RKO (cell line): ENCODE measurements around the gene FRMD3.

Source experiments
- DNase-seq: peaks from one replicate; pipeline ENCODE4 v3.0.0-alpha.2; 2016; ENCODE audit warnings: low spot score

The FRMD3 gene

DNA sequence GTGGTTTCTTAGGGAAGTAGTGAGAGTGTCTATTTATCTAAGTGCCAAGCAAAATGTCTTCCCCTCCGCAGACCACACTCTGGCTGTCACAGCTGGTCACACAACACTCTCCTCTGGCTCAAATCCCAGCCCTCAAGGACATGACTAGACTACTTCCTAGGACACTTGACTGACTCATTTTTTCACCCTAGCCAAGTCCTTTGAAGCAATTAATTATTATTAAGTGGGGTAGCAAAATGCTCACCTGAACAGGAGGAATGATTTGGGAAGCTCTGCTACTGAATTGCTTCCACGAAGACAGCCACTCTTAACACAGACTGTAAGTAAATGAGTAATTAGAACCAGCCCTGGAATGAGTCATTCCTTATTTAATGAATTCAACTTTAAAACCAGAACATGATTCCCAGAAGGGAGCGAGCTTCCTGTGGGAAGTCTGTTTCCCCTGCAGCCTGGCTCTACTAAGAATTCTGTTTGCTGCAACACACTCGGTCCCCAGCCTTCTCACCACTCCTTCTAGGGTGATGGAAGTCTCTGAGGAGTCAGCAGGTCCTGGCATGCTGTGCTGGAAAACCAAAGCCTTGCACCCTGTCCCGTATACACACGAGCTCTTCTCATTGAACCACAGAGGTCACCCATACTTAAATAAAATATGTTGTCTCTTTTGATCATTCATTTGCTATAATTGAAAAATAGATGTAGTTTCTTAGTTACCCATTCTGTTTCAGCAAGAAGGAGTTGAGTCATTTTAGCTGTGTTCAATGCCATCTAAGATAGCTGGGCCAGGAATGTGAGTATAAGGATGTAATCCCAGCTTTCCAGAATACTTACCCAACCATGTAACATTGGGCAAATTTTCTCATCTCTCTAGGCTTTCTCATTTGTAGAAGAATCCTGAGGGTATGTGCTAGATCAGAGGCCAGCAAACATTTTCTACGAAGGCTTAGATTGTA lies 256.6 kb downstream of the FRMD3 start:
- DNase-seq, result peak; percentile 8

GRCh38 chr9:83280790-83281189 lies 257.4 kb downstream of the FRMD3 start:
- DNase-seq, result no peak

DNA sequence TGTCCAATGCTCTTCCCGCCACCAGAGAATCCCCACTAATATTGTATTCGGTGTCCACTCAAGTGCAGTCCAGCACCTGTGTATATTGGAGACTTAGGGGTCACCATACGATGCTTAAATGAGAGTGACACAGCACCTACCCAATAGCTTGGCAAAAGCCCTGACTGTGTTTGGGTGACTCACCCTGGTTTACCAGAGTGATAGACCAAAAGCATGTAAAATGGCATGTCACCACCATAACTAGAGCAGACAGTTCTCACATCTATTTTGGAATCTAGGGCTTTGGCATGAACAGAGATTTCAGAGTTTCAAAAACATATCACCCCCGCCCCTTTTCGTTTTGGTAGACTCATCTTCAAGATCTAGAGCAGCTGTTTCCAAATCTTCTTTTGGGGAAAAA lies 257.9 kb downstream of the FRMD3 start:
- DNase-seq, result peak; percentile 11

- DNase-seq, result no peak
Observed at GRCh38 chr9:83274787-83275186, 263.4 kb downstream of the FRMD3 start.

- no peak for DNase-seq
Observed at GRCh38 chr9:83271665-83272071, 266.5 kb downstream of the FRMD3 start.

- DNase-seq, result no peak
Observed at GRCh38 chr9:83270116-83270515, 268.1 kb downstream of the FRMD3 start.

GRCh38 chr9:83267741-83268140 lies 270.5 kb downstream of the FRMD3 start:
- DNase-seq, result no peak

DNA sequence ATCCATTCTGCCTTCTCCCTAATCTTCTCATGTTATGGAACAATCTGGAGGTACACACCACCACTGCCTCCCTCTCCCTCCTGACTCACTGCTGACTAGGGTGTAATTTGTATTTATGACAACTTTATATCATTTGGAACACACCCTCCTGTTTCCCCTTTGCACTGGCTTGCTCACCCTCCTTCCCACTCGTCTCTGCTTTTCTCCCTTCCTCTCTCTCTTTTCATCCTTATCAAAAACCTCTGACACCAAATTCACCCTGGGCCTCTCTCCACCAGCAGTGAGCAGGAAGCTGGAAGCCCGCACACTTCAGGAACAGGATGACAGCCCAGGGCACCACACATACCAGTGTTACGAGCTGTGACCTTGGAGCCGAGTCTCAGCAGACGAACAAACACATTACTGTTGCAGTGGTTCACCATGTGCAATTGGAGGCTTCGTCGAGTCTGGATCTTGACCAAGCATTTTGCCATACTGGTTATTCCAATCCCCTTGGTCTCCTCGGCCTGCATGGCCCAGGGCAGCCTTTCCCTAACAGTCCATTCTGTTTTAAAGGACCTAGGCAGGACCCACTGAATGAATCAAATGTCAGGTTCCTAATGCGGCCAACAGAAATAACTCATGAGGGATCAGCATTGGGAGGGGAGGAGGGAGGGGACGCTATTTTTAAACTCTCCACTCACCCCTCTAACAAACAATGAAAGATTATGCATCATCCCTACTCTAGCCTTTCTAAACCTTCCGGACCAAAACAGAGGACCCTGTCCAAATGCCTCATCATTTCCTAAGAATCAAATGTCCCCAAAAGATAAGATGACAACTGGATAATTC lies 271.3 kb downstream of the FRMD3 start:
- no peak for DNase-seq

DNA sequence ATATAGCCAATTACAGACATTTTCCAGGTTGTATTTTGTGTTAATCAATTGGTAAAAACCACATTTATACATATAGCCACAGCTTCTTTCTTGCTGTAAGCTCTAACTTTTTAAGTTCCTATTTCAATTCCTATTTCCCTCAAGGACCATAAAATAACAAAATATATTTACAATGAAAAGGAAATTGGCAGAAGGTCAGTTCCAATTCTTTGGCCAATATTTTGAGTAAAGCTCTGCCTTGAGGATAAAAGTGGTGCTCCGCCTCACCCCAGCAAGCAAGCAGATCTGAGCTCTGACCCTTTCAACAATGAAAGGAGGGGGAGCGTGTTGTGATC lies 271.9 kb downstream of the FRMD3 start:
- DNase-seq, result no peak

GRCh38 chr9:83264315-83264714 lies 273.9 kb downstream of the FRMD3 start:
- no peak for DNase-seq

- no peak for DNase-seq
Observed at GRCh38 chr9:83259558-83259957, 278.6 kb downstream of the FRMD3 start.

DNA sequence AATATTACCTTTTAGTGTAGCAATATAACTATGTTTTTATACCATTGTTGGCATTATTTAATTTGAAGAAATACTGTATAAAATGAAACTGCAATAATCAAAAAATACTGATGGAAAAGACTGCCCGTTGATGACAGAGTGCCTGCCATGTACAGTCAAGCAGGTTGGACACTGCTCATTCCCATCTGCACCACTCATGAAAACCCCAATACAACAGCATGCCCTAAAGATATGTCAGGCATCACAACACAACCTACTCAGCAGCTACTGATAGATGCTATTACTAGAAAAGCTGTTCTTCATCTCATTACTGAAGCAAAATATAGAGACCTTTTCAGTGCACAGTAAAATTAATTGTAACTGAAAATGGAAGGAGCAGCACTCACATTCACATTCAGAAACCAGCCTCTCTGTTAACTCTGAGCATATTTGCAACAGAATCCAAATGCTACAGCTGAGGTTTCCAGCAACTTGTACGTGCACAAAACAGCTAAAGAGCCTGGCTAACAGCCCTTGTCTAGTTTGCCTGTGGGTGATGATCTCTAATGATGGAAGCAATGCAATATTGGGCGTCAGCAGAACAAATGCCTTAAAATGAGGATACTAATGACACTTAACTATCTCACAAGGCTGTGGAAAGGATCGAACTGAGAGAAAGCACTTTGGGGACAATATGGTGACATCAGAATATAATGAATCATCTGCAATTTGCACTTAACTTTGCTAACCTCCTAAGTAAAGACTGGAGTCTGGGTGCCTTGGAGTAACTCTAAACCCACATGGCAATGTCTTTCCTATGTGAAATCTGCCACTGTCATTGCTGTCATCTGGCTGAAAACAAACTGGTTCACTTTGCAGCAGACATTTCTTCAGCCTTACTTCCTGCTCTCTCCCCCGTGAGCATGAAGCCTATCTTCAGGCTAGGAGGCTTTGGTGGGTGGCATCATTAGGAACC lies 280.0 kb downstream of the FRMD3 start:
- no peak for DNase-seq

DNA sequence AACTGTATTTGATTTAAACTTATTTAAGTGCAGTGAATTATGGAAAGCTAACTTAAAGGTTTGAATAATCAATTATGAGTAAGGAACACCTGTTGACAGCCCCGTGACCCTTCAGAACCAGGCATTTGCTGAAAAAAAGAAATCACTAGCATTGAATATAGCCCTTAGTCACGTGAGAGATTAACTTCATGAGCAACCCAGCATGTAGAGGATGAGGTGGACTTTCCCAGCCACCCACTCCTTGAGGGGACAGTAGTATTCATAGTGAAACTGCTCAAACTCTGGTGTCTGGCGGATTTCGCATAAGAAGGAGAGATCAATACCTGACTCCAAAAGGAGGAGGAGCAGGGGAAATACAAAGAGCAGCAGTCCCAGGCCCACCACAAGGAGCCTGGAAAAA lies 290.5 kb downstream of the FRMD3 start:
- no peak for DNase-seq

DNA sequence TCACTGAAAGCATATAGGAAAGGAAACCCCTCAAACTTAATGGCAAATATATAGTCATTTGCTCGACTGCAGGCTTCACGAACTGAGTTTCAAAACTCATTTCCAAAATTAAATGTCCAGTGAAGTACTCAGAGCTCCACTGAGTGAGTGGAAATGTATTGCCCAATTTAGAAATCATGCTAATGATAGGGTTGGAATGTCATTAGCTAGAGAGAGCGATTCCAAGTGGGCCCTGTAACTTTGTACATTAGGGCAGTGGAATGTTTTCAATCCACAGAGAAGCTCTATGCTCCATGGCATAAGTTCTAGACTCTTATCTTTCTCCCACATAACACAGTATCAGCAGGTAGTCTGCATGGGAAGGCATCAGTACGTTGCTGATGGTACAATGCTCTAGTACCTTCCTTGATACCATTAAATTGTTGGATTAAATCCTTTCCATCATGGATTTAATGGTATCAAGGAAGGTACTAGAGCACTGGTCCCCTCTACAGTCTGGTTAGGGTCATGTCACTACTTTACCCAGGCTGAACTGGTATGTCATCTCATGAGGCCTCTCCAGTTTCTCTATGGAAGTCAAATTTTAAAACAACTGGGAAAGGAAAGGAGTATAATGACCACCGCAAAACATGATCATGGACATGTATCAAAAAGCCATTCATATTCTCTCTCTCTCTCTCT lies 292.1 kb downstream of the FRMD3 start:
- DNase-seq, result no peak

DNA sequence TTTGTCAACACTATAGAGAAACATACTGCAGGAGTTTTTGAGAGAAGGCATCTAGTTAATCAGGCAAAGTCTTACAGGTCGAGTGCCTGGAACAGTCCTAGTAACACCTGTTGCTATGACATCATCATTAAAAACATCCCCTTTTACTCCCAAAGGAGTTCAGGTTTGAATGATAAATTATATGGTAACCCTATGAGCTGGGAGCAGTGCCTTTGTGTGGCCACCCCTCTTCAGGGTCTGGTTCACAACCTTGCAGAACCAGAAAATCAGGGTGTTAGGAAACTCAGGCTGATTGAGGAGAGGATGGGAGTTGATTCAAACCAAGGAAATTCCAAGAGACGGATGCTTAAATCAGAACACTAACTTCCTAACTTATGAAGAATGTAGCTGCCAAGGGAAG lies 296.1 kb downstream of the FRMD3 start:
- no peak for DNase-seq

DNA sequence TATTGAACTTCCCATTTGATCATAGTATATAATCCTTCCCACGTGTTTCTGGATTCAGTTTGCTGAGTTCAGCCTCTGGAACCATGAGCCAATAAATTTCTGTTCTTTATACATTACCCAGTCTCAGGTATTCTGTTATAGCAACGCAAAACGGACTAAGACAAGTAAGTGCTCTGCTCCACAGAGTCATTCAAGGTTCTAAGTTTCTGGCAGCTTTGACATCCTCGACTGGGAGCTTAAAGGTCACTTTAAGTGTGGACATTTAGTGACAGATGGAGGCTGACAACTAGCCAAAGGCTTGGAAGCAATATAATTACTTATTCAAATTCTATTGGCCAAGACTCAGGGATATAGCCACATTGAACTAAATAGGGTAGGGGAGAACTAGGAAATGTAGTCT lies 297.5 kb downstream of the FRMD3 start:
- no peak for DNase-seq

DNA sequence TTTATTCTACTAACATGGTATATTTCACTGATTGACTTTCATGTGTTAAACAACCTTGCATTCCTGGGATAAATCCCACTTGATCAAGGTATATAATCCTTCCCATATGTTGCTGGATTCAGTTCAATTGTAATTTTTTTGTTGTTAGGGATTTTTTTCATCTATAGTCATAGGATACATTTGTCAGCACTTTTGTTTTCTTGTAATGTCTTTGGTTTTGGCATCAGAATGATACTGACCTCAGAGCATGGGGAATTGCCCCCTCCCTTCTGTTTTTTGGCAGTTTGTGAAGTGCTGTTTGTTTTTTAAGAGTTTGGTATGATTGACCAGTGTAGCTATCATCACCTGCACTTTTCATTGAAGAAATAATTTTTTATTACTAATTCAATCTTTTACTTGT lies 298.5 kb downstream of the FRMD3 start:
- DNase-seq, result no peak

- no peak for DNase-seq
Observed at GRCh38 chr9:83238871-83239640, 299.1 kb downstream of the FRMD3 start.

DNA sequence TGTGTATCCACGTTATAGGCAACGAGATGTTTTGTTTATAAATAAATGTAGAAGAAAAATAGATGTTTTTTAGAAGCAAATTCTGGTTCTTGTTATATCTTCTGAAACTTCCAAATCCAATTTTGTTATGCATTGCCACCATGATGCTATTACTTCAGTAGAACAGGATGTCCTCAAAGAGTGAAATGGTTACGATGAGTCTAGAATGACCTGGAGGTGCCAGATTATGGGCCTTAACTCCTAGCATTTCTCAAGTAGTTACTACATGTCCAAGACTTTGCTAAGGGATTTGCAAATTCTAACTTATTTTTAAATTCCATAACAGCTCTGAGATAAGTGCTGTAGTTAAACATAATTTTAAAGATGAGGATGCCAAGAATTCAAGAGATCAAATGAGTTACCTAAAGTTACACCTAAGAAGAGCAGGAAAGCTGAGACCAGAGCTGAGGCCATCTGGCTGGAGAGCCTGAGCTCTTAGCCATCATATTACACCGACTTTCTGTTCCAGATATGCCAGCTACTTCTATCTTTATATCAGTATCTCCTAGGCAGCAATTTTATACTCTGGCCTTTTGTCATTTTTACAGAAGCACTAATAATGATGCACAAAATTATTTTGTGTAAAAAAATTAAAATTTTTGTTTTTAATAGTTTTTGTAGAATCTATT lies 302.0 kb downstream of the FRMD3 start:
- no peak for DNase-seq

DNA sequence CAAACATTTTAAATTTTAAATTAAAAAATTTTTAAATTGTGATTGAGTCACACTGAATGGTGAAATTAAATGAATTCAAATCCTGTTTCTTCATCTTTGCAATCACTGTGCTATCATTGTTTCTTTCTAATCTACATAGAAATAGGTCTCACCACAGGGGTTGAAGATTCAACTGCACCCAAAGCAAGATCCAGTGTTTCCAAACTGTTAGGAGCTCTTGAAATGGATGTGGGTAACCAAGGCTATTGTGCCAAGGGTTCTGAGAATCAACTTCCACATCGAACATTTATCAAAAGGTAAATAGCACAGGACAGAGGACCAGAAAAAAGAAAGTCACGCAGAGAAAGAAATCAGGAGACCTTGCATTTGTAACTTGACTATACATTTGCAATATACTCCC lies 302.7 kb downstream of the FRMD3 start:
- no peak for DNase-seq
